Breast epithelium (tissue), 3 donors: ENCODE results near the gene ZACN.

Experiments
- CTCF ChIP-seq, 3 donors: fragments of 450-650 bp; IDR thresholded peaks; one replicate each; pipeline ENCODE4 v1.5.1; 2016 to 2017; ENCODE audit warnings: antibody characterized with exemption in 3 of 3, mild to moderate bottlenecking in 3 of 3, moderate library complexity in 3 of 3
- POLR2A ChIP-seq: fragments of 450-650 bp; IDR thresholded peaks from one replicate; pipeline ENCODE4 v1.6.1; 2016; ENCODE audit warnings: antibody characterized with exemption, mild to moderate bottlenecking, moderate library complexity

DNA sequence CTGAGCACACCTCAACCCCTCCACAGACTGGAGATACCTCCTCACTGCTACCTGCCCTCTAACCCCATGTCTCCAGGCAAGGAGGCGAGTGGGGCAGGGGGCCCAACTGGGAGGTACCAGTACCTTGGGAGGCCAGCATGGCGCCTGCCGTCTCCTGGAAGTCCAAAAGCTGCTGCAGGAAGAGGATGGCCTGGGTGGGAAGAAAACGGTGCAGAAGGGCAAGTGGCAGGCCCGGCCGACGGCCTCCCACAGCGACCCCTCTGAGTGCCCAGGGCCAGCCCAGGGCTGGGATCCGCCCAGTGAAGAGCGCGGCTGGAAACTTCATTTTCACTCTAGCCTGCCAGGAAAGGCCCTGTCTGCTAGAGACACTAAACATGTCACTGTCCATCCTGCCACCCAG is 8.5 kb downstream of the ZACN start:
- TF ChIP-seq POLR2A = no peak
- no peak for TF ChIP-seq CTCF (IDR thresholded peaks at IDR 0.05)
